ENCODE data around the gene DKK3. TPM values are rescaled to one million over a fixed set of nuclear protein-coding genes. Genes with fewer than 3 reads are reported as not detected.
A peak's percentile ranks its signal among the peaks of the same experiment; 100 is the strongest.

Gene DKK3
- total and polyA plus RNA-seq, 2 of the 13 experiments (the other 11 are each of a cell fraction or from before 2014, with no cell fraction given) = 0.09 to 0.67 TPM

DNA sequence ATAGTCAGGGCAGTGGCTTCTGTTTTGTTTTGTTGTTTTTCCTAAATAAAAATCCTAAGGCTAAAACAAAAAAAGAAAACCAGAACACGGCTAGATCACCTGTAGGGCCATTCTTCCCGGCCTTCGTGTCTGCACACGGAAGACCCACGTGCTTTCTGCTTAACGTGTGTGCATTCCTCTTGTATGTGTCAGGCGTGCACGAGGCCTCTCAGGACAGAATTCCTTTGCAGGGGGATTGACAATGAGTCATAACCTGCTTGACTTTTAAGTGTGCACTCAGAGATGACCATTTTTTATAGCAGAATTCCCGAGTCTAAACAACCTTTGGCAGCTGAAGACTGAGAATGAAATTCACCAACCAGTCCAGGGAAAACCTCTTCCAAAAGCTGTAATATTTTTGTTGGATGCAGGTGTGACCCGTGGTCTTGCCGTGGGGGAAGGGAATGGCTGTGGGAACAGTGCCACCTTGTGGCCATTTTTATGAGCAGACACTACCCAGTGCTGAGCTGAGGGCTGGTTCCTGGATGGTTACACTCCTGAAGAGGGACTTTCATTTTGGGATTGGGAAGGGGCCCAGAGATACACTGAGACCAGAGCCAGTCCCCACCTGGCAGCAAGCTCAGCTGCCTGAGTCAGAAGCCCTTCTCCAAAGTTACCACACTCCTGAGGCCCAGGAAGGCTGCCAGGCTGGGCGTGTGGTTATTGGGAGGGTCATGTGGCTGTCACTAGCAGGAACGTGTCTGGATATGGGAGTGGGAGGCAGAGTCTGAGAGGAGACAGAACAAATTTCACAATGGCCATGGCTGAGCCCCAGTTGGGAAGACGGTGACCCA is 35.7 kb upstream of the DKK3 start (continued):
- 0 out of 2 replicates have a peak, but pooled peaks have one; percentile 27 for TF ChIP-seq TBX3 (IDR thresholded peaks at IDR 0.05; ENCODE audit: borderline replicate concordance)
- peak; percentile 52 for TF ChIP-seq THAP11 (CRISPR knock-in tag; IDR thresholded peaks at IDR 0.05)
- no peak for TF ChIP-seq PTBP1 (IDR thresholded peaks at IDR 0.05; ENCODE audit: low read depth, low read length, poor library complexity, severe bottlenecking)
- TF ChIP-seq HNRNPLL (IDR thresholded peaks at IDR 0.05; ENCODE audit: low read depth, low read length, poor library complexity, severe bottlenecking) = no peak
- TF ChIP-seq, protein P1, sequence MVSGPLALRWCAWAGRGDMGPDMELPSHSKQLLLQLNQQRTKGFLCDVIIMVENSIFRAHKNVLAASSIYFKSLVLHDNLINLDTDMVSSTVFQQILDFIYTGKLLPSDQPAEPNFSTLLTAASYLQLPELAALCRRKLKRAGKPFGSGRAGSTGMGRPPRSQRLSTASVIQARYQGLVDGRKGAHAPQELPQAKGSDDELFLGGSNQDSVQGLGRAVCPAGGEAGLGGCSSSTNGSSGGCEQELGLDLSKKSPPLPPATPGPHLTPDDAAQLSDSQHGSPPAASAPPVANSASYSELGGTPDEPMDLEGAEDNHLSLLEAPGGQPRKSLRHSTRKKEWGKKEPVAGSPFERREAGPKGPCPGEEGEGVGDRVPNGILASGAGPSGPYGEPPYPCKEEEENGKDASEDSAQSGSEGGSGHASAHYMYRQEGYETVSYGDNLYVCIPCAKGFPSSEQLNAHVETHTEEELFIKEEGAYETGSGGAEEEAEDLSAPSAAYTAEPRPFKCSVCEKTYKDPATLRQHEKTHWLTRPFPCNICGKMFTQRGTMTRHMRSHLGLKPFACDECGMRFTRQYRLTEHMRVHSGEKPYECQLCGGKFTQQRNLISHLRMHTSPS (CRISPR knock-in tag; IDR thresholded peaks at IDR 0.05; ENCODE audit: low read depth) = no peak
- TF ChIP-seq ZBTB8A (CRISPR knock-in tag; IDR thresholded peaks at IDR 0.05; ENCODE audit: borderline replicate concordance, low read depth) = no peak
- TF ChIP-seq ZNF232 (CRISPR knock-in tag; IDR thresholded peaks at IDR 0.05; ENCODE audit: borderline replicate concordance) = 0 out of 2 replicates have a peak, but pooled peaks have one; percentile 43
- TF ChIP-seq ZBTB37 (CRISPR knock-in tag; IDR thresholded peaks at IDR 0.05) = 0 out of 2 replicates have a peak, but pooled peaks have one; percentile 24
- 0 out of 2 replicates have a peak, but pooled peaks have one; percentile 49 for TF ChIP-seq ZNF317 (CRISPR knock-in tag; IDR thresholded peaks at IDR 0.05)
- TF ChIP-seq, protein P2, sequence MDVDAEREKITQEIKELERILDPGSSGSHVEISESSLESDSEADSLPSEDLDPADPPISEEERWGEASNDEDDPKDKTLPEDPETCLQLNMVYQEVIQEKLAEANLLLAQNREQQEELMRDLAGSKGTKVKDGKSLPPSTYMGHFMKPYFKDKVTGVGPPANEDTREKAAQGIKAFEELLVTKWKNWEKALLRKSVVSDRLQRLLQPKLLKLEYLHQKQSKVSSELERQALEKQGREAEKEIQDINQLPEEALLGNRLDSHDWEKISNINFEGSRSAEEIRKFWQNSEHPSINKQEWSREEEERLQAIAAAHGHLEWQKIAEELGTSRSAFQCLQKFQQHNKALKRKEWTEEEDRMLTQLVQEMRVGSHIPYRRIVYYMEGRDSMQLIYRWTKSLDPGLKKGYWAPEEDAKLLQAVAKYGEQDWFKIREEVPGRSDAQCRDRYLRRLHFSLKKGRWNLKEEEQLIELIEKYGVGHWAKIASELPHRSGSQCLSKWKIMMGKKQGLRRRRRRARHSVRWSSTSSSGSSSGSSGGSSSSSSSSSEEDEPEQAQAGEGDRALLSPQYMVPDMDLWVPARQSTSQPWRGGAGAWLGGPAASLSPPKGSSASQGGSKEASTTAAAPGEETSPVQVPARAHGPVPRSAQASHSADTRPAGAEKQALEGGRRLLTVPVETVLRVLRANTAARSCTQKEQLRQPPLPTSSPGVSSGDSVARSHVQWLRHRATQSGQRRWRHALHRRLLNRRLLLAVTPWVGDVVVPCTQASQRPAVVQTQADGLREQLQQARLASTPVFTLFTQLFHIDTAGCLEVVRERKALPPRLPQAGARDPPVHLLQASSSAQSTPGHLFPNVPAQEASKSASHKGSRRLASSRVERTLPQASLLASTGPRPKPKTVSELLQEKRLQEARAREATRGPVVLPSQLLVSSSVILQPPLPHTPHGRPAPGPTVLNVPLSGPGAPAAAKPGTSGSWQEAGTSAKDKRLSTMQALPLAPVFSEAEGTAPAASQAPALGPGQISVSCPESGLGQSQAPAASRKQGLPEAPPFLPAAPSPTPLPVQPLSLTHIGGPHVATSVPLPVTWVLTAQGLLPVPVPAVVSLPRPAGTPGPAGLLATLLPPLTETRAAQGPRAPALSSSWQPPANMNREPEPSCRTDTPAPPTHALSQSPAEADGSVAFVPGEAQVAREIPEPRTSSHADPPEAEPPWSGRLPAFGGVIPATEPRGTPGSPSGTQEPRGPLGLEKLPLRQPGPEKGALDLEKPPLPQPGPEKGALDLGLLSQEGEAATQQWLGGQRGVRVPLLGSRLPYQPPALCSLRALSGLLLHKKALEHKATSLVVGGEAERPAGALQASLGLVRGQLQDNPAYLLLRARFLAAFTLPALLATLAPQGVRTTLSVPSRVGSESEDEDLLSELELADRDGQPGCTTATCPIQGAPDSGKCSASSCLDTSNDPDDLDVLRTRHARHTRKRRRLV (CRISPR knock-in tag; IDR thresholded peaks at IDR 0.05) = 0 out of 2 replicates have a peak, but pooled peaks have one; percentile 31
- TF ChIP-seq KDM5B (CRISPR knock-in tag; IDR thresholded peaks at IDR 0.05; ENCODE audit: borderline replicate concordance) = 0 out of 2 replicates have a peak, but pooled peaks have one; percentile 17
- TF ChIP-seq, protein P3, sequence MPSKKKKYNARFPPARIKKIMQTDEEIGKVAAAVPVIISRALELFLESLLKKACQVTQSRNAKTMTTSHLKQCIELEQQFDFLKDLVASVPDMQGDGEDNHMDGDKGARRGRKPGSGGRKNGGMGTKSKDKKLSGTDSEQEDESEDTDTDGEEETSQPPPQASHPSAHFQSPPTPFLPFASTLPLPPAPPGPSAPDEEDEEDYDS (CRISPR knock-in tag; IDR thresholded peaks at IDR 0.05) = peak; percentile 40; the same call in 1 of the 2 replicates
- no peak for TF ChIP-seq STAT5B (CRISPR knock-in tag; IDR thresholded peaks at IDR 0.05)
- peak; percentile 39 to 74; a peak in 2 of 4 replicates for TF ChIP-seq HMGXB4 (CRISPR knock-in tag; IDR thresholded peaks at IDR 0.05; ENCODE audit: borderline replicate concordance in 1 of 2, low read depth in 1 of 2)
- no peak for TF ChIP-seq GTF2F1 (IDR thresholded peaks at IDR 0.05; ENCODE audit: low read length)
- TF ChIP-seq ZNF644 (CRISPR knock-in tag; IDR thresholded peaks at IDR 0.05; ENCODE audit: low read depth) = peak; percentile 58; the same call in 1 of the 2 replicates
- peak; percentile 67 for TF ChIP-seq GATAD1 (CRISPR knock-in tag; IDR thresholded peaks at IDR 0.05)

Data from HepG2 (cell line).